Nephron (organoid): ENCODE results near the gene MOV10L1.
"Not testable (repeated sequence)": the region's sequence is repeated elsewhere in the genome, so short reads cannot be mapped to it uniquely, and the experiment has no call there.

Experiments used
- H3K27ac Mint-ChIP-seq, 3 experiments: 2 replicates each; pipeline ENCODE4 v1.8.0; 2020; ENCODE audit warnings: mixed read lengths in 3 of 3, mild to moderate bottlenecking in 2 of 3, moderate library complexity in 1 of 3
- H3K27me3 Mint-ChIP-seq: 2 replicates; pipeline ENCODE4 v1.8.0; 2021; ENCODE audit warnings: low read depth, mild to moderate bottlenecking, moderate library complexity, mixed read lengths
- H3K36me3 Mint-ChIP-seq: 2 replicates; pipeline ENCODE4 v1.8.0; 2020; ENCODE audit warnings: low read depth, mixed read lengths
- H3K4me1 Mint-ChIP-seq: 2 replicates; pipeline ENCODE4 v1.8.0; 2020; ENCODE audit warnings: mixed read lengths
- H3K4me3 Mint-ChIP-seq, 3 experiments: 2 replicates each; pipeline ENCODE4 v1.8.0; 2020; ENCODE audit warnings: mild to moderate bottlenecking in 3 of 3, mixed read lengths in 3 of 3, moderate library complexity in 2 of 3
- H3K9me3 Mint-ChIP-seq: 2 replicates; pipeline ENCODE4 v1.8.0; 2020; ENCODE audit warnings: mixed read lengths
- TF ChIP-seq, protein P1 (sequence below), 3 experiments: fragments of 200-600 bp; sonication (generic); IDR thresholded peaks; one replicate each; pipeline ENCODE4 v1.5.0; 2021; ENCODE audit warnings: antibody characterized with exemption in 3 of 3; ENCODE audit not compliant: unreplicated experiment in 3 of 3

The MOV10L1 gene

DNA sequence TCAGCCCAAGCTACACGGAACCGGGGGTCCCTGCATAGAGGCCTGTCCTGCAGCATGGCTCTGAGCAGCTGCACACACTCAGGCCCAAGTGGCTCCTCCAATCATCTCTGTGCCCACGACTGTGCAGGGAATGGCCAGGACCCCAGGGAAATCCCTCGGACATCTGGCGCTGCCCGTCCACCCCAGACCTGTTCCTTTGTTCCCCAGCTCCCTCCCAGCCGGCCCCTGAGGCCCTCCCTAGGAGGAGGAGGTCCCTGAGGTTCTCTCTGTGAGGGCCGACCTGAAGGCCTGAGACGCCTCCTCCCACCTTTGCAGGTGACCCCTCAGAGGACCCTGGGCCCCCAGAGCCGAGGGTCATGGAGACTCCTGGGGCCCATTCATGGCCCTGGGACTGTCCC is 5.7 kb upstream of the MOV10L1 start:
- no peaks in the 10 kb centered on the region for H3K36me3 Mint-ChIP-seq
- H3K27me3 Mint-ChIP-seq, result peaks cover 7% of the 10 kb centered on the region
- no peak overlapping the region for H3K4me3 Mint-ChIP-seq
- peaks cover under 1% of the 10 kb centered on the region for H3K9me3 Mint-ChIP-seq
- no peak overlapping the region for H3K27ac Mint-ChIP-seq
- TF ChIP-seq, protein P1, sequence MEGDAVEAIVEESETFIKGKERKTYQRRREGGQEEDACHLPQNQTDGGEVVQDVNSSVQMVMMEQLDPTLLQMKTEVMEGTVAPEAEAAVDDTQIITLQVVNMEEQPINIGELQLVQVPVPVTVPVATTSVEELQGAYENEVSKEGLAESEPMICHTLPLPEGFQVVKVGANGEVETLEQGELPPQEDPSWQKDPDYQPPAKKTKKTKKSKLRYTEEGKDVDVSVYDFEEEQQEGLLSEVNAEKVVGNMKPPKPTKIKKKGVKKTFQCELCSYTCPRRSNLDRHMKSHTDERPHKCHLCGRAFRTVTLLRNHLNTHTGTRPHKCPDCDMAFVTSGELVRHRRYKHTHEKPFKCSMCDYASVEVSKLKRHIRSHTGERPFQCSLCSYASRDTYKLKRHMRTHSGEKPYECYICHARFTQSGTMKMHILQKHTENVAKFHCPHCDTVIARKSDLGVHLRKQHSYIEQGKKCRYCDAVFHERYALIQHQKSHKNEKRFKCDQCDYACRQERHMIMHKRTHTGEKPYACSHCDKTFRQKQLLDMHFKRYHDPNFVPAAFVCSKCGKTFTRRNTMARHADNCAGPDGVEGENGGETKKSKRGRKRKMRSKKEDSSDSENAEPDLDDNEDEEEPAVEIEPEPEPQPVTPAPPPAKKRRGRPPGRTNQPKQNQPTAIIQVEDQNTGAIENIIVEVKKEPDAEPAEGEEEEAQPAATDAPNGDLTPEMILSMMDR (IDR thresholded peaks at IDR 0.05; ENCODE audit: unreplicated experiment in 3 of 3), result no peak
- peaks cover 12% of the 10 kb centered on the region for H3K4me1 Mint-ChIP-seq

DNA sequence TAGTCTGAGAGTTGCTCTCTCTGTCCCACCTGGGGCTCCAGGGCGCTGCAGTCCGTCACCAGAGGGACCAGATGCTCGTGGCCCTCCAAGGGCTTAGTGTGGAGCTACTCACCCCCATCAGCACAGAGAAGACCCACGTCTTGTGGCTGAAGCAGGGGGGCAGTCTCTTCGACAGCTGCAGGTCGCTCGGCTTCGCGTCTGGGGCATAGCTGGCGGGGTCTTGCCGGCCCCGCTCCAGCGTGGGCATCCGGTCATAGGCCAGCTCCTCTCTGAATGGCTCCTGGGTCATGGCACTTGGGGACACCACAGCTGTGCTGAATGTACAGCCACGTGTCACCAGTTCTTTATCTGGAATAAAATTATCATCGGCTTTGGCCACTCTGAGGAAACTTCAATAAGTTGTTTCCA is 5.2 kb upstream of the MOV10L1 start:
- no peaks in the 10 kb centered on the region for H3K36me3 Mint-ChIP-seq
- TF ChIP-seq, protein P1 (IDR thresholded peaks at IDR 0.05; ENCODE audit: unreplicated experiment in 3 of 3), result no peak
- no peak overlapping the region for H3K27ac Mint-ChIP-seq
- peaks cover 5% of the 10 kb centered on the region for H3K9me3 Mint-ChIP-seq
- peaks cover 10% of the 10 kb centered on the region for H3K4me1 Mint-ChIP-seq
- no peak overlapping the region for H3K4me3 Mint-ChIP-seq
- peaks cover 7% of the 10 kb centered on the region for H3K27me3 Mint-ChIP-seq

DNA sequence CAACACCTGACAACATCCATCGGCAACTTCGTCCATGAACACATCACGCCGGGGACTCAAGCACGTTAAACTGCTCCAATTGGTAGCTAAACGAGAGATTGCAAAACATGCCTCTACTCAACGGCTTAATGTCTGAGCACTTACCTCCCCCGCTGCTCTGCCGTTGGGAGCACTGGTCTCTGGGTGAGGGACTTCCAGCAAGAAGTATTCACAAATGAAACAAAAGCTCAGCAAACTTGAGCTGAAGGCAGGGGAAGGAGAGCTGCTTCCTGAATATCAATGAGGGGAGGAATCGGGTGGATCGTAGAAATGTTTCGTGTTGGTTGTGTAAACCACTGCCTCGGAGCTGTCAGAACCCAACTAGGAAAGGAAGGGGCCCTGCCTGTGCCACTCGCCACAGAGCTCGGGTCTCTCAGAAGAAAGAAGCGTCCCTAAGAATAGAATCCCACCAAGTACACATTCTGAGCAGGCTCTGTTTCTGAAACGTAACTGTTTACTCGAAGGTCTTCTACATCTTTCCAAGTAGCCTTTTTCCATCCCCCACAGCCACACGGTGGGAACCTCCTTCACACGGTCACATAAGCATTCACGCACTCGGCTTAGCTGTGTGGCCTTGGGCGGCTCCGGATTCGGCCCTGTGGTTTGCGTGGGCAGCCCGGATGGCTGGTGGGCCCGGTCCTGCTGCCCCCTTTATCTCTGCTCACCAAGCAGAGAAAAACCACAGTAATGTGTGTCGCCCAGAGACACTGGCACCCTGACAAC is 4.4 kb upstream of the MOV10L1 start, which contains the start of gene MLC1:
Gene MLC1, minus strand, starts transcription at position 216 of the 762 bp plus-strand sequence. CDS start 524 bp downstream, outside the sequence.
- Mint-ChIP-seq H3K9me3 (peaks cover 5% of the 10 kb centered on the region), H3K27me3 (peaks cover 7% of the 10 kb centered on the region), H3K4me3 (peak within 1 kb of the TSS in 2 of 3 experiments; percentile 2), H3K27ac (peak within 1 kb of the TSS in 2 of 3 experiments; percentile 50 to 66), H3K36me3 (no peaks in the 10 kb centered on the region), H3K4me1 (peaks cover 8% of the 10 kb centered on the region)
- TF ChIP-seq, protein P1 (IDR thresholded peaks at IDR 0.05; ENCODE audit: unreplicated experiment in 3 of 3), result no peak

DNA sequence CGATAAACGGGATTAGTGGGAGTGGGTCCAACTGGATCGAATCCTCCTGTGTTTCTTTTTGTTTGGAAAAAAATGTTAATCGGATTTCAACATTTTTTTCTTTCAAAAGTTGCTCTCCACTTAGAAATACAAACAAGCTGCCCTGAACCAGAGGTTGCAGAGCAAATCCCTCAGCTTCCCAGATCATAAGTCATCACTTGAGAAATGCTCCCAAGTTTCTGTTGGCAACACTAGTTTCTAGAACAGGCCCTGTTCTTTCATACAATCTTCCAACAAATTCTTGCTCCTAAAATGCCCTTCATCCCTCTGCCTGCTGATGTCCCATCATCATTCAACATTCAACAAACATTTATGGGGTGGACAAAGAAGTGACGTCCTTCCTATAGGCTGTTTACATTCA is 3.3 kb upstream of the MOV10L1 start:
- no peaks in the 10 kb centered on the region for H3K36me3 Mint-ChIP-seq
- H3K27ac Mint-ChIP-seq, result peak overlapping the region in 1 of 3 experiments; percentile 51
- peaks cover 5% of the 10 kb centered on the region for H3K9me3 Mint-ChIP-seq
- H3K27me3 Mint-ChIP-seq, result peaks cover 10% of the 10 kb centered on the region
- H3K4me3 Mint-ChIP-seq, result no peak overlapping the region
- H3K4me1 Mint-ChIP-seq, result peaks cover 8% of the 10 kb centered on the region
- TF ChIP-seq, protein P1 (IDR thresholded peaks at IDR 0.05; ENCODE audit: unreplicated experiment in 3 of 3), result no peak

DNA sequence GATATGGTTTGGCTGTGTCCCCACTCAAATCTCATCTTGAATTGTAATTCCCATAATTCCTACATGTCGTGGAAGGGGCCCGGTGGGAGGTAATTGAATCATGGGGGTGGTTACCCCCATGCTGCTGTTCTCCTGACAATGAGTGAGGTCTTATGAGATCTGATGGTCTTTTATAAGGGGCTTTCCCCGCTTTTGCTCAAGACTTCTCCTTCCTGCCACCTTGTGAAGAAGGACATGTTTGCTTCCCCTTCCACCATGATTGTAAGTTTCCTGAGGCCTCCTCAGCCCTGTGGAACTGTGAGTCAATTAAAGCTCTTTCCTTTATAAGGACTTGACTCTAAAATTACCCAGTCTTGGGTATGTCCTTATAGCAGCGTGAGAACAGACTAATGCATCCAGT is 2.8 kb upstream of the MOV10L1 start:
- not testable (repeated sequence) for H3K4me3 Mint-ChIP-seq, H3K36me3 Mint-ChIP-seq, H3K4me1 Mint-ChIP-seq, H3K9me3 Mint-ChIP-seq, H3K27ac Mint-ChIP-seq
- H3K27me3 Mint-ChIP-seq, result peaks cover 10% of the 10 kb centered on the region

DNA sequence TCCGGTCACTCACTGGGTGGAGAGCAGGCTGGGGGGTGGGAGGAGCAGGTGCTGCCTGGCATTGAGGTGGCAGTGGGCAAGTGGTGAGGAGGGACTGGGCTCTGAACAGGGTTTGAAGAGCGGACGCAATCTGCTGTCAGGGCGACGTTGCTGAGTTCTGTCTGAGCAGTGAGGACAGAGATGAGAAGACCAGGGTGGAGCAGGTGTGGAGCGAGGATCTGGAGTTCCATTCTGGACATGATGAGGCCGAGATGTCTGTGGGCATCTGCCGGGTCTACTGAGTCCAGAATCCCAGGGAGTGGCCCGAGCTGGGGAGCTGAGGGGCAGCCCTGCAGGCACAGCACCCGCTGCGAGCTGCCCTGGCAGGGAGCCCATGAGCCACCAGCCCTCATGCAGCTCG is 2.2 kb upstream of the MOV10L1 start:
- Mint-ChIP-seq H3K9me3 (peaks cover 5% of the 10 kb centered on the region), H3K27ac (peak overlapping the region in 1 of 3 experiments; percentile 44), H3K36me3 (no peaks in the 10 kb centered on the region), H3K4me1 (peaks cover 8% of the 10 kb centered on the region), H3K27me3 (peaks cover 15% of the 10 kb centered on the region), H3K4me3 (no peak overlapping the region)
- TF ChIP-seq, protein P1 (IDR thresholded peaks at IDR 0.05; ENCODE audit: unreplicated experiment in 3 of 3), result no peak
